H1 (cell line): ENCODE measurements around the gene SLC22A31. TPM values are rescaled to one million over a fixed set of nuclear protein-coding genes. Genes with fewer than 3 reads are reported as not detected.

ENCODE experiments used
- CTCF ChIA-PET: fragments of 300-600 bp; sonication (Branson Sonifier 250); formaldehyde crosslinking; loops from one replicate; lab custom pipeline; 2021; ENCODE audit not compliant: partially characterized antibody; lab: Charles Lee
- POLR2A ChIA-PET: fragments of 300-600 bp; sonication (Branson Sonifier 250); formaldehyde crosslinking; loops from one replicate; lab custom pipeline; 2021; ENCODE audit warnings: inconsistent platforms; ENCODE audit not compliant: partially characterized antibody; lab: Charles Lee
- DNase-seq, 2 experiments: peaks; one replicate each; pipeline versions ENCODE4 v3.0.0 to v3.0.0-alpha.2; 2010 to 2022; ENCODE audit warnings: low spot score in 2 of 2, low read depth in 1 of 2, mixed read lengths in 1 of 2
- FAIRE-seq: peaks from 2 replicates; lab custom pipeline; 2011; peaks lifted over from hg19 to GRCh38; lab: Jason Lieb, UNC
- H2AFZ ChIP-seq: 2 replicates; pipeline ENCODE4 v1.8.1; 2012; ENCODE audit warnings: low read length, inconsistent platforms
- H2AK5ac ChIP-seq: 2 replicates; pipeline ENCODE4 v1.6.1; 2013; ENCODE audit warnings: low read depth, low read length
- H2BK120ac ChIP-seq: replicated peaks from 2 replicates; pipeline ENCODE3; 2013; ENCODE audit warnings: low read depth, low read length, inconsistent platforms
- H2BK12ac ChIP-seq: 2 replicates; pipeline ENCODE4 v1.6.1; 2013; ENCODE audit warnings: low read depth, low read length
- H2BK15ac ChIP-seq: 2 replicates; pipeline ENCODE4 v1.6.1; 2013; ENCODE audit warnings: low read length
- H2BK20ac ChIP-seq: 2 replicates; pipeline ENCODE4 v1.6.1; 2013; ENCODE audit warnings: low read length
- H2BK5ac ChIP-seq: 2 replicates; pipeline ENCODE4 v1.6.1; 2013; ENCODE audit warnings: low read depth, low read length
- H3K14ac ChIP-seq: 2 replicates; pipeline ENCODE4 v1.6.1; 2013; ENCODE audit warnings: inconsistent platforms; ENCODE audit not compliant: insufficient read length
- H3K18ac ChIP-seq: 2 replicates; pipeline ENCODE4 v1.6.1; 2013; ENCODE audit warnings: low read length; ENCODE audit errors: extremely low read depth
- H3K23ac ChIP-seq: 2 replicates; pipeline ENCODE4 v1.6.1; 2013; ENCODE audit warnings: inconsistent platforms; ENCODE audit not compliant: insufficient read length
- H3K23me2 ChIP-seq: 2 replicates; pipeline ENCODE4 v1.6.1; 2013; ENCODE audit warnings: low read depth, low read length
- H3K27ac ChIP-seq: 2 replicates; pipeline ENCODE4 v1.6.1; 2011; ENCODE audit warnings: low read depth, low read length, inconsistent platforms
- H3K27me3 ChIP-seq, 4 experiments: replicated peaks in 1 of 4; 1 replicate in 1 of 4; 2 replicates in 3 of 4; pipeline versions ENCODE4 v1.6.1 to v1.8.1; 2011 to 2013; ENCODE audit warnings: low read length in 3 of 4, mild to moderate bottlenecking in 3 of 4, inconsistent platforms in 2 of 4, mixed read lengths in 2 of 4, moderate library complexity in 1 of 4; ENCODE audit not compliant: control insufficient read depth in 3 of 4, insufficient read depth in 3 of 4; ENCODE audit errors: extremely low read depth in 1 of 4
- H3K36me3 ChIP-seq, 4 experiments: 2 replicates each; pipeline versions ENCODE4 v1.6.1 to v1.8.1; 2011 to 2013; ENCODE audit warnings: mild to moderate bottlenecking in 4 of 4, low read length in 3 of 4, moderate library complexity in 2 of 4, control low read depth in 1 of 4, inconsistent platforms in 1 of 4; ENCODE audit not compliant: insufficient read depth in 4 of 4, control insufficient read depth in 2 of 4
- H3K4ac ChIP-seq: replicated peaks from 2 replicates; pipeline ENCODE3; 2013; ENCODE audit warnings: low read length, low read depth, mixed read lengths, inconsistent platforms; ENCODE audit not compliant: insufficient read length
- H3K4me1 ChIP-seq, 4 experiments: replicated peaks in 1 of 4; 1 replicate in 1 of 4; 2 replicates in 3 of 4; pipeline versions ENCODE4 v1.6.1 to v1.8.1; 2011 to 2013; ENCODE audit warnings: low read length in 3 of 4, inconsistent platforms in 2 of 4, mixed read lengths in 1 of 4; ENCODE audit not compliant: insufficient read depth in 4 of 4, control insufficient read depth in 3 of 4
- H3K4me2 ChIP-seq, 2 experiments: 2 replicates each; pipeline versions ENCODE4 v1.6.1 to v1.8.1; 2011 to 2013; ENCODE audit warnings: low read depth in 2 of 2, low read length in 2 of 2, control low read depth in 1 of 2, inconsistent platforms in 1 of 2, mild to moderate bottlenecking in 1 of 2; ENCODE audit not compliant: insufficient read depth in 1 of 2
- H3K4me3 ChIP-seq, 4 experiments: fragments of 200-600, 300-600 bp in 1 of 4; sonication (generic), shearing (Covaris generic), sonication (Bioruptor Twin) in 1 of 4; 2 replicates each; pipeline versions ENCODE4 v1.5.1 to v1.8.1; 2011 to 2016; ENCODE audit warnings: low read length in 4 of 4, low read depth in 3 of 4, control low read depth in 2 of 4, inconsistent platforms in 2 of 4, mild to moderate bottlenecking in 2 of 4, mixed read lengths in 1 of 4, moderate library complexity in 1 of 4; ENCODE audit not compliant: insufficient read depth in 2 of 4; ENCODE audit errors: extremely low read depth in 1 of 4
- H3K56ac ChIP-seq: replicated peaks from 2 replicates; pipeline ENCODE3; 2013; ENCODE audit warnings: low read depth, mild to moderate bottlenecking, mixed read lengths, low read length, inconsistent platforms; ENCODE audit not compliant: insufficient read length
- H3K79me1 ChIP-seq: 2 replicates; pipeline ENCODE4 v1.6.1; 2013; ENCODE audit warnings: low read depth, low read length, control low read depth
- H3K79me2 ChIP-seq, 2 experiments: 2 replicates each; pipeline versions ENCODE4 v1.6.1 to v1.8.1; 2012 to 2013; ENCODE audit warnings: low read length in 2 of 2, mild to moderate bottlenecking in 2 of 2, inconsistent platforms in 1 of 2; ENCODE audit not compliant: insufficient read depth in 2 of 2, control insufficient read depth in 1 of 2
- H3K9ac ChIP-seq, 4 experiments: replicated peaks in 1 of 4; 1 replicate in 1 of 4; 2 replicates in 3 of 4; pipeline versions ENCODE4 v1.6.1 to v1.8.1; 2011 to 2013; ENCODE audit warnings: low read depth in 3 of 4, low read length in 3 of 4, control low read depth in 2 of 4, mild to moderate bottlenecking in 2 of 4, moderate library complexity in 2 of 4, inconsistent platforms in 1 of 4; ENCODE audit errors: extremely low read depth in 1 of 4
- H3K9me3 ChIP-seq, 2 experiments: 2 replicates each; pipeline versions ENCODE4 v1.6.1 to v1.8.1; 2012 to 2013; ENCODE audit warnings: mild to moderate bottlenecking in 2 of 2, moderate library complexity in 2 of 2, control low read depth in 1 of 2, inconsistent platforms in 1 of 2, low read depth in 1 of 2, low read length in 1 of 2, mixed read lengths in 1 of 2; ENCODE audit not compliant: insufficient read depth in 2 of 2
- H4K20me1 ChIP-seq, 2 experiments: replicated peaks in 1 of 2; 2 replicates each; pipeline versions ENCODE3 to v1.8.1; 2011 to 2013; ENCODE audit warnings: inconsistent platforms in 2 of 2, low read length in 2 of 2, mild to moderate bottlenecking in 1 of 2; ENCODE audit not compliant: insufficient read depth in 2 of 2, control insufficient read depth in 1 of 2
- H4K5ac ChIP-seq: 2 replicates; pipeline ENCODE4 v1.6.1; 2013; ENCODE audit warnings: low read length, low read depth, mixed read lengths, inconsistent platforms; ENCODE audit not compliant: insufficient read length
- H4K8ac ChIP-seq: 2 replicates; pipeline ENCODE4 v1.8.0; 2013; ENCODE audit warnings: mild to moderate bottlenecking, moderate library complexity, low read length, inconsistent platforms; ENCODE audit not compliant: insufficient read depth; ENCODE audit errors: extremely low read depth
- H4K91ac ChIP-seq: replicated peaks from 2 replicates; pipeline ENCODE3; 2013; ENCODE audit warnings: low read length, mixed read lengths, inconsistent platforms; ENCODE audit not compliant: insufficient read length
- EGR1 ChIP-seq: IDR thresholded peaks from 2 replicates; pipeline ENCODE4 v1.6.1; 2011; ENCODE audit warnings: low read depth, low read length, borderline replicate concordance
- EZH2 ChIP-seq: fragments of 200-600 bp; sonication (generic); IDR thresholded peaks from 2 replicates; pipeline ENCODE4 v1.7.1; 2012; ENCODE audit warnings: low read depth, mild to moderate bottlenecking, moderate library complexity, low read length, inconsistent platforms; ENCODE audit not compliant: severe bottlenecking
- KDM4A ChIP-seq: IDR thresholded peaks from one replicate; pipeline ENCODE4 v1.7.1; 2012; ENCODE audit warnings: low read depth, mild to moderate bottlenecking, moderate library complexity, low read length, inconsistent platforms; ENCODE audit not compliant: severe bottlenecking
- POU5F1 ChIP-seq: IDR thresholded peaks from 2 replicates; pipeline ENCODE4 v1.6.1; 2011; ENCODE audit warnings: low read depth, mild to moderate bottlenecking, low read length, moderate library complexity
- RNF2 ChIP-seq: fragments of 200-900, 300-1000 bp; sonication (generic); IDR thresholded peaks from 2 replicates; pipeline ENCODE4 v1.7.1; 2016; ENCODE audit warnings: borderline replicate concordance, low read depth, mild to moderate bottlenecking, antibody characterized with exemption, low read length; ENCODE audit not compliant: poor library complexity, severe bottlenecking; ENCODE audit errors: missing control alignments
- SP4 ChIP-seq: IDR thresholded peaks from 2 replicates; pipeline ENCODE4 v1.6.1; 2012; ENCODE audit warnings: low read length, inconsistent platforms
- TAF7 ChIP-seq: optimal IDR thresholded peaks from 2 replicates; pipeline ENCODE3; 2011; ENCODE audit warnings: low read depth, mild to moderate bottlenecking, inconsistent platforms, low read length, moderate library complexity, borderline replicate concordance
- WGBS, 2 experiments: shearing (Covaris generic) in 1 of 2; methylation state at CpG; one replicate each; pipeline versions ENCODE4 v1.1.6 to v1.1.7; 2013 to 2015; ENCODE audit warnings: low lambda C conversion rate in 2 of 2, mixed read lengths in 2 of 2, inconsistent platforms in 1 of 2, low coverage in 1 of 2, missing lambda C conversion rate in 1 of 2; ENCODE audit not compliant: insufficient replicate concordance in 2 of 2, insufficient coverage in 1 of 2, insufficient read length in 1 of 2; ENCODE audit errors: extremely low coverage in 1 of 2, missing lambda C conversion rate in 1 of 2; 5-methylcytosine and 5-hydroxymethylcytosine counted together
- polyA plus RNA-seq, 7 experiments: library from polyadenylated mRNA; depleted of rRNA in 3 of 7; stranded (reverse) in 5 of 7; unstranded in 2 of 7; fragments of >200 nt in 5 of 7; fragments of 200-250 nt in 2 of 7; gene quantifications; 1 replicate in 5 of 7; 2 replicates in 1 of 7; 4 replicates in 1 of 7; pipeline versions ENCODE4 v1.2.1 to v1.2.3, GENCODE V29; 2011 to 2013; ENCODE audit warnings: missing spikeins in 2 of 7, mixed read lengths in 2 of 7
- total RNA-seq: library from RNA; stranded (reverse); fragmentation: NEBNext Ultra II Directional; extraction: Animal tissue kit (Norgen Biotek cat#: 25700); gene quantifications from 2 replicates; pipeline ENCODE4 v1.2.1, GENCODE V29; 2021

The SLC22A31 gene
- total and polyA plus RNA-seq, 2 of the 8 experiments (the other 6 are each of a cell fraction or from before 2014, with no cell fraction given) = 7.7 to 10.6 TPM

DNA sequence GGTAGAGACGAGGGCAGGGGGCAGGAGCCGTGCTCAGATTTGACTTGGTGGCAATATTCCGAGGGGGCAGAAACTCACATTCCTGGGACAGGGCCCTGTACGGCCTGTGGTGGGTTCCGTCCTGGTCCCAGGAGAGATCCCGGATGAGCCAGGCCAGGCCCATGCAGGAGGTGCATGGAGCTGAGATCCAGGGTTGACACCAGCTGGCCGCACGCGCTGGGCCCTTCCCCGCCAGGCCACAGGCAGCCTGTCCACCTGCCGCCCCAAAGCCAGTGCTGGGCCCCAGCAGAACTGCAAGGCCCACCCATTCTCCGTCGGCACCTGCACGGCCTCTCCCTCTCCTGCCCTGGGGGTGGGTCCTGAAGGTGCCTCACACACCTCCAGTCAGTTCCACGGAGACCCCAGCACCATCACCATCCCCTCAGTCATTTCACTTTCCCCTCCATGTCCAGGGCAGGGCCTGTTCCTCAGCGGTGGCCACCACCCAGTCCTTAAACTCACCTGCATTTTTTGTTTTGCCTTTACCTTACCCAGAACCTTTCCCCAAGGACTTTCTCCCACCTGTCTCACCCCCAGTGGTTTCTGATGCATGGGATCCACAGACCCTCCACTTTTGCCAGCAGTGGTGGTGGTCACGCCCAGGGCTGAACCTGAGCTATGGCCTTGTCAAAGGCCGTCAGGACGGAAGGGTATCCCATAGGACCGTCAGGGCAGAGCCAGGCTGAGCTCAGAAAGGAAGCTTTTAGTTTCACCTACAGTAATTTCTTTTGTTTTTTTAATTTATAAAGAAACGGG lies 53.9 kb downstream of the SLC22A31 start:
- H3K14ac ChIP-seq = no peak overlapping the region
- H3K9ac ChIP-seq = no peak overlapping the region
- ChIA-PET POLR2A (interaction anchor here (1.2 to 1.5 kb wide), 2 partner anchors 8 to 12 kb away, joined by 4 to 5 read pairs; no protein-coding TSS in a partner anchor), CTCF (interaction anchor here (0.6 to 2.0 kb wide), 3 partner anchors 220 to 838 kb away, joined by 3 to 4 read pairs (median 4); no protein-coding TSS in a partner anchor)
- H3K23ac ChIP-seq = no peak overlapping the region
- no peak overlapping the region for H3K27ac ChIP-seq
- DNase-seq (no peak), FAIRE-seq (no peak)
- no peaks in the 10 kb centered on the region for H3K79me1 ChIP-seq
- 0 out of 2 replicates have a peak overlapping the region, but pooled peaks have one; percentile 12 for H4K8ac ChIP-seq
- H2BK120ac ChIP-seq = no peak overlapping the region
- H2BK15ac ChIP-seq = no peak overlapping the region
- H4K20me1 ChIP-seq = peaks cover 2 to 4% of the 10 kb centered on the region in 2 experiments
- peaks cover 0 to 3% (median 0%) of the 10 kb centered on the region in 4 experiments; a peak in 2 of 7 replicates for H3K4me1 ChIP-seq
- H3K18ac ChIP-seq = no peak overlapping the region
- TF ChIP-seq KDM4A (no peak), POU5F1 (no peak), SP4 (no peak), EGR1 (no peak), RNF2 (no peak), TAF7 (no peak), EZH2 (no peak)
- 89% methylated on average over 17 of the region's 21 CpGs; no CpG with 5 or more reads in 1 of the 2 experiments for WGBS, 2 experiments
- H3K4me3 ChIP-seq = no peak overlapping the region
- H3K9me3 ChIP-seq = no peaks in the 10 kb centered on the region
- no peak overlapping the region for H4K91ac ChIP-seq
- no peak overlapping the region for H2AK5ac ChIP-seq
- no peak overlapping the region for H4K5ac ChIP-seq
- no peak overlapping the region for H2BK12ac ChIP-seq
- H3K56ac ChIP-seq = no peak overlapping the region
- H3K27me3 ChIP-seq = no peaks in the 10 kb centered on the region; a peak in 1 of 7 replicates
- no peaks in the 10 kb centered on the region for H3K79me2 ChIP-seq
- H3K36me3 ChIP-seq = peaks cover 0 to 3% (median under 1%) of the 10 kb centered on the region in 4 experiments; a peak in 3 of 8 replicates
- H3K4me2 ChIP-seq = no peak overlapping the region
- H2BK20ac ChIP-seq = no peak overlapping the region
- H3K23me2 ChIP-seq = no peaks in the 10 kb centered on the region
- H3K4ac ChIP-seq = no peak overlapping the region
- H2BK5ac ChIP-seq = no peak overlapping the region
- H2AFZ ChIP-seq = no peak overlapping the region
